Measurements from ENCODE around the gene LNP1.
"Not testable (repeated sequence)": the region's sequence is repeated elsewhere in the genome, so short reads cannot be mapped to it uniquely, and the experiment has no call there.

LNP1 gene

GRCh38 chr3:100429187-100429716 lies 27.9 kb downstream of the LNP1 start:
- no peak for DNase-seq (ENCODE audit: low spot score)

GRCh38 chr3:100436951-100437350 lies 35.6 kb downstream of the LNP1 start:
- no peak for DNase-seq (ENCODE audit: low spot score)

- no peak for DNase-seq (ENCODE audit: low spot score)
Measured at GRCh38 chr3:100437721-100438622, 36.6 kb downstream of the LNP1 start.

- no peak for DNase-seq (ENCODE audit: low spot score)
Measured at GRCh38 chr3:100438623-100438974, 37.3 kb downstream of the LNP1 start.

GRCh38 chr3:100440895-100441294 lies 39.6 kb downstream of the LNP1 start:
- DNase-seq (ENCODE audit: low spot score), result no peak

- no peak for DNase-seq (ENCODE audit: low spot score)
Measured at GRCh38 chr3:100443690-100444089, 42.4 kb downstream of the LNP1 start.

- DNase-seq (ENCODE audit: low spot score), result not testable (repeated sequence)
Measured at GRCh38 chr3:100447067-100447466, 45.7 kb downstream of the LNP1 start.

GRCh38 chr3:100448079-100448478 lies 46.7 kb downstream of the LNP1 start:
- no peak for DNase-seq (ENCODE audit: low spot score)

GRCh38 chr3:100449214-100449613 lies 47.9 kb downstream of the LNP1 start:
- DNase-seq (ENCODE audit: low spot score), result no peak

GRCh38 chr3:100454677-100455076 lies 53.3 kb downstream of the LNP1 start:
- no peak for DNase-seq (ENCODE audit: low spot score)

GRCh38 chr3:100455841-100456550 lies 54.7 kb downstream of the LNP1 start:
- DNase-seq (ENCODE audit: low spot score), result peak; percentile 84

- no peak for DNase-seq (ENCODE audit: low spot score)
Measured at GRCh38 chr3:100456745-100457144, 55.4 kb downstream of the LNP1 start.

- peak; percentile 50 for DNase-seq (ENCODE audit: low spot score)
Measured at GRCh38 chr3:100457811-100458210, 56.5 kb downstream of the LNP1 start.

- no peak for DNase-seq (ENCODE audit: low spot score)
Measured at GRCh38 chr3:100458814-100459213, 57.5 kb downstream of the LNP1 start.

GRCh38 chr3:100463002-100463401 lies 61.7 kb downstream of the LNP1 start:
- no peak for DNase-seq (ENCODE audit: low spot score)

GRCh38 chr3:100463646-100464155 lies 62.4 kb downstream of the LNP1 start:
- DNase-seq (ENCODE audit: low spot score), result peak; percentile 59

- DNase-seq (ENCODE audit: low spot score), result no peak
Measured at GRCh38 chr3:100465892-100466777, 64.8 kb downstream of the LNP1 start.

- DNase-seq (ENCODE audit: low spot score), result no peak
Measured at GRCh38 chr3:100467133-100467532, 65.8 kb downstream of the LNP1 start.

GRCh38 chr3:100468676-100469075 lies 67.3 kb downstream of the LNP1 start:
- DNase-seq (ENCODE audit: low spot score), result no peak

GRCh38 chr3:100470951-100471350 lies 69.6 kb downstream of the LNP1 start:
- no peak for DNase-seq (ENCODE audit: low spot score)

GRCh38 chr3:100471444-100471843 lies 70.1 kb downstream of the LNP1 start:
- DNase-seq (ENCODE audit: low spot score), result no peak

GRCh38 chr3:100477851-100478360 lies 76.6 kb downstream of the LNP1 start:
- DNase-seq (ENCODE audit: low spot score), result not testable (repeated sequence)

Measured in putamen (tissue), 1 donor.